ENCODE measurements around the gene CLPTM1.
"Not testable (repeated sequence)": the region's sequence is repeated elsewhere in the genome, so short reads cannot be mapped to it uniquely, and the experiment has no call there.

Gene CLPTM1

GRCh38 chr19:44954649-44955504, at the start of gene CLPTM1:
Gene CLPTM1 (plus strand): TSS chr19:44955380. CDS start chr19:44955396, 16 bp downstream.
- peak; percentile 89 to 90 for DNase-seq

- no peak for DNase-seq
Observed at GRCh38 chr19:44905437-44906160, 49.6 kb upstream of the CLPTM1 start, which contains the start of gene APOE. Gene APOE (plus strand): TSS chr19:44905796. CDS start chr19:44906625, 829 bp downstream.

GRCh38 chr19:44907613-44908012, 47.6 kb upstream of the CLPTM1 start:
- no peak for DNase-seq

- DNase-seq, result no peak
Observed at GRCh38 chr19:44908074-44908835, 46.9 kb upstream of the CLPTM1 start.

- DNase-seq, result no peak
Observed at GRCh38 chr19:44908836-44909261, 46.3 kb upstream of the CLPTM1 start.

GRCh38 chr19:44909775-44910174, 45.4 kb upstream of the CLPTM1 start:
- DNase-seq, result no peak

- DNase-seq, result not testable (repeated sequence)
Observed at GRCh38 chr19:44911896-44912295, 43.3 kb upstream of the CLPTM1 start.

GRCh38 chr19:44912854-44913253, 42.3 kb upstream of the CLPTM1 start:
- DNase-seq, result no peak

- not testable (repeated sequence) for DNase-seq
Observed at GRCh38 chr19:44913512-44914432, 41.4 kb upstream of the CLPTM1 start.

- DNase-seq, result peak; percentile 80 to 84
Observed at GRCh38 chr19:44914433-44915206, 40.6 kb upstream of the CLPTM1 start, which contains the start of gene APOC1. Gene APOC1 (plus strand): TSS chr19:44914608. CDS start chr19:44914892, 284 bp downstream.

- no peak for DNase-seq
Observed at GRCh38 chr19:44924243-44924725, 30.9 kb upstream of the CLPTM1 start.

GRCh38 chr19:44925114-44925891, 29.9 kb upstream of the CLPTM1 start:
- DNase-seq, result no peak

- DNase-seq, result not testable (repeated sequence)
Observed at GRCh38 chr19:44926245-44927077, 28.7 kb upstream of the CLPTM1 start.

- DNase-seq, result no peak
Observed at GRCh38 chr19:44927746-44928145, 27.4 kb upstream of the CLPTM1 start.

GRCh38 chr19:44930088-44930487, 25.1 kb upstream of the CLPTM1 start:
- DNase-seq, result no peak

- DNase-seq, result no peak
Observed at GRCh38 chr19:44931541-44931940, 23.6 kb upstream of the CLPTM1 start.

- DNase-seq, result no peak
Observed at GRCh38 chr19:44939668-44940067, 15.5 kb upstream of the CLPTM1 start.

GRCh38 chr19:44942067-44942571, 13.1 kb upstream of the CLPTM1 start, which contains the start of gene APOC4:
Gene APOC4 (plus strand): TSS chr19:44942237. CDS start chr19:44942278, 41 bp downstream.
- DNase-seq, result no peak

GRCh38 chr19:44943801-44944249, 11.4 kb upstream of the CLPTM1 start:
- no peak for DNase-seq

All from NCI-H524 (cell line).